ENCODE measurements around the gene METTL9.
A peak's percentile ranks its signal among the peaks of the same experiment; 100 is the strongest.

GRCh38 chr16:21554795-21555585, 44.4 kb upstream of the METTL9 start:
- no peak for TF ChIP-seq SRF (IDR thresholded peaks at IDR 0.05; ENCODE audit: low read depth)
- TF ChIP-seq POLR2A (IDR thresholded peaks at IDR 0.05; ENCODE audit: borderline replicate concordance, extremely low read depth, insufficient read depth, insufficient read length), result no peak
- peak; percentile 92 to 97 (median 96) for TF ChIP-seq CTCF (IDR thresholded peaks at IDR 0.05 in 2 of 3, conservative IDR thresholded peaks at IDR 0.05 in 1 of 3; ENCODE audit: borderline replicate concordance in 1 of 3, insufficient read depth in 1 of 3, low read depth in 2 of 3, low read length in 2 of 3)
- TF ChIP-seq POLR2AphosphoS5 (IDR thresholded peaks at IDR 0.05; ENCODE audit: low read depth, low read length), result peak; percentile 37; the same call in 1 of the 2 replicates
- TF ChIP-seq RAD21 (IDR thresholded peaks at IDR 0.05; ENCODE audit: low read depth), result peak; percentile 97
- no peak for TF ChIP-seq EZH2 (IDR thresholded peaks at IDR 0.05)
- TF ChIP-seq ZBTB33 (IDR thresholded peaks at IDR 0.05; ENCODE audit: extremely low read depth, insufficient replicate concordance, low read length), result no peak
- no peak for TF ChIP-seq EZH2phosphoT487 (IDR thresholded peaks at IDR 0.05; ENCODE audit: borderline replicate concordance)
- TF ChIP-seq EGR1 (IDR thresholded peaks at IDR 0.05; ENCODE audit: low read depth), result no peak
- no peak for TF ChIP-seq CEBPB (IDR thresholded peaks at IDR 0.05; ENCODE audit: low read depth)
- no peak for TF ChIP-seq FOSL1 (IDR thresholded peaks at IDR 0.05; ENCODE audit: low read depth)
- TF ChIP-seq YY1 (IDR thresholded peaks at IDR 0.05; ENCODE audit: extremely low read depth, insufficient replicate concordance, low read depth, low read length), result peak; percentile 28
